C4-2B (cell line): Measurements from ENCODE around the gene USB1.
A peak's percentile ranks its signal among the peaks of the same experiment; 100 is the strongest.

Experiments used
- H3K27ac ChIP-seq: fragments of 450-650 bp; 2 replicates; pipeline ENCODE4 v1.5.1; 2017
- CTCF ChIP-seq: fragments of 450-650 bp; conservative IDR thresholded peaks from 2 replicates; pipeline ENCODE4 v1.5.1; 2017; ENCODE audit warnings: mild to moderate bottlenecking
- ZFX ChIP-seq: fragments of 450-650 bp; IDR thresholded peaks from 2 replicates; pipeline ENCODE4 v1.6.1; 2017

USB1 gene

GRCh38 chr16:57988929-57989328, 12.3 kb upstream of the USB1 start:
- TF ChIP-seq ZFX (no peak), CTCF (no peak)
- no peak overlapping the region for H3K27ac ChIP-seq

GRCh38 chr16:57991551-57992059, 9.6 kb upstream of the USB1 start:
- TF ChIP-seq CTCF (no peak), ZFX (no peak)
- H3K27ac ChIP-seq = no peak overlapping the region

GRCh38 chr16:57992084-57992483, 9.1 kb upstream of the USB1 start:
- H3K27ac ChIP-seq = peak overlapping the region; percentile 51
- TF ChIP-seq ZFX (no peak), CTCF (no peak)

- H3K27ac ChIP-seq = peak overlapping the region; percentile 51
- TF ChIP-seq CTCF = no peak
- no peak for TF ChIP-seq ZFX
These were observed 7.8 kb upstream of the USB1 start for GRCh38 chr16:57993438-57993837.

- peak overlapping the region; percentile 51 for H3K27ac ChIP-seq
These were observed 7.3 kb upstream of the USB1 start for GRCh38 chr16:57993897-57994296.

GRCh38 chr16:57994361-57994760, 6.8 kb upstream of the USB1 start:
- H3K27ac ChIP-seq = no peak overlapping the region; the same call in 1 of the 2 replicates
- no peak for TF ChIP-seq ZFX
- TF ChIP-seq CTCF = no peak

More at GRCh38 chr16:57993897-57994296, 7.3 kb upstream of the USB1 start:
- TF ChIP-seq ZFX (no peak), CTCF (no peak)

GRCh38 chr16:57994778-57995177, 6.4 kb upstream of the USB1 start:
- TF ChIP-seq ZFX (no peak), CTCF (no peak; the same call in 1 of the 2 replicates)
- H3K27ac ChIP-seq = no peak overlapping the region
